ENCODE results near the gene RAB15. TPM values are rescaled to one million over a fixed set of nuclear protein-coding genes. Genes with fewer than 3 reads are reported as not detected.

RAB15 gene
- total RNA-seq, 1 experiment from 2014 or later: 3.3 TPM

GRCh38 chr14:64952598-64953309 is 19.4 kb downstream of the RAB15 start:
- POLR2A ChIA-PET: no interaction called here
- ATAC-seq: peak; percentile 76
- BruUV-seq (replicated peaks): no TSS peak

GRCh38 chr14:64951724-64952123 is 20.4 kb downstream of the RAB15 start:
- H3K9me3 ChIP-seq (ENCODE audit: control insufficient read depth in 1 of 2, insufficient read depth in 1 of 2, low read depth in 1 of 2, low read length in 2 of 2): no peaks in the 10 kb centered on the region
- no peak overlapping the region for H3K27ac ChIP-seq (ENCODE audit: low read depth, low read length)
- ChIA-PET RAD21 (ENCODE audit: low non-redundant PET in 1 of 2, low total read pairs in 2 of 2, uncharacterized antibody in 2 of 2, unreplicated experiment in 2 of 2) (no interaction called here), POLR2A (no interaction called here), CTCF (no interaction called here)
- DNase-seq (ENCODE audit: low read depth, low spot score) (no peak), ATAC-seq (no peak)
- TF ChIP-seq RAD21 (IDR thresholded peaks at IDR 0.05; ENCODE audit: low read depth) (no peak), SP1 (IDR thresholded peaks at IDR 0.05; ENCODE audit: low read depth) (no peak), SIN3A (IDR thresholded peaks at IDR 0.05; ENCODE audit: low read depth) (no peak), EGR1 (IDR thresholded peaks at IDR 0.05; ENCODE audit: low read depth) (no peak), FOSL1 (IDR thresholded peaks at IDR 0.05; ENCODE audit: low read depth) (no peak), ZFX (IDR thresholded peaks at IDR 0.05) (no peak), POLR2AphosphoS5 (IDR thresholded peaks at IDR 0.05; ENCODE audit: low read depth, low read length) (no peak), TCF7L2 (IDR thresholded peaks at IDR 0.05; ENCODE audit: borderline replicate concordance, extremely low read depth, insufficient read depth, insufficient read length) (no peak), JUND (IDR thresholded peaks at IDR 0.05) (no peak)
- TF ChIP-seq, protein P1, sequence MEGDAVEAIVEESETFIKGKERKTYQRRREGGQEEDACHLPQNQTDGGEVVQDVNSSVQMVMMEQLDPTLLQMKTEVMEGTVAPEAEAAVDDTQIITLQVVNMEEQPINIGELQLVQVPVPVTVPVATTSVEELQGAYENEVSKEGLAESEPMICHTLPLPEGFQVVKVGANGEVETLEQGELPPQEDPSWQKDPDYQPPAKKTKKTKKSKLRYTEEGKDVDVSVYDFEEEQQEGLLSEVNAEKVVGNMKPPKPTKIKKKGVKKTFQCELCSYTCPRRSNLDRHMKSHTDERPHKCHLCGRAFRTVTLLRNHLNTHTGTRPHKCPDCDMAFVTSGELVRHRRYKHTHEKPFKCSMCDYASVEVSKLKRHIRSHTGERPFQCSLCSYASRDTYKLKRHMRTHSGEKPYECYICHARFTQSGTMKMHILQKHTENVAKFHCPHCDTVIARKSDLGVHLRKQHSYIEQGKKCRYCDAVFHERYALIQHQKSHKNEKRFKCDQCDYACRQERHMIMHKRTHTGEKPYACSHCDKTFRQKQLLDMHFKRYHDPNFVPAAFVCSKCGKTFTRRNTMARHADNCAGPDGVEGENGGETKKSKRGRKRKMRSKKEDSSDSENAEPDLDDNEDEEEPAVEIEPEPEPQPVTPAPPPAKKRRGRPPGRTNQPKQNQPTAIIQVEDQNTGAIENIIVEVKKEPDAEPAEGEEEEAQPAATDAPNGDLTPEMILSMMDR (IDR thresholded peaks at IDR 0.05 in 2 of 3, conservative IDR thresholded peaks at IDR 0.05 in 1 of 3; ENCODE audit: borderline replicate concordance in 1 of 3, insufficient read depth in 1 of 3, low read depth in 2 of 3, low read length in 2 of 3): no peak
- TF ChIP-seq, protein P2, sequence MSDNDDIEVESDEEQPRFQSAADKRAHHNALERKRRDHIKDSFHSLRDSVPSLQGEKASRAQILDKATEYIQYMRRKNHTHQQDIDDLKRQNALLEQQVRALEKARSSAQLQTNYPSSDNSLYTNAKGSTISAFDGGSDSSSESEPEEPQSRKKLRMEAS (IDR thresholded peaks at IDR 0.05): no peak
- H3K9me2 ChIP-seq (ENCODE audit: insufficient read depth): no peaks in the 10 kb centered on the region
- no peak overlapping the region for H2AFZ ChIP-seq (ENCODE audit: low read depth, low read length, poor library complexity, severe bottlenecking)
- no peak overlapping the region for H3K4me3 ChIP-seq (replicated peaks in 1 of 2; ENCODE audit: low read depth in 1 of 2, low read length in 2 of 2)
- no peak overlapping the region for H3K9ac ChIP-seq (ENCODE audit: low read length)
- no peaks in the 10 kb centered on the region for H3K79me2 ChIP-seq (ENCODE audit: insufficient read depth, low read length)
- no TSS peak for BruUV-seq (replicated peaks)
- H3K27me3 ChIP-seq (ENCODE audit: insufficient read depth, low read length): no peaks in the 10 kb centered on the region
- intact Hi-C loops (cut with micrococcal nuclease): no loop called here
- H3K4me1 ChIP-seq (ENCODE audit: control insufficient read depth in 1 of 2, insufficient read depth in 2 of 2, low read length in 2 of 2): no peaks in the 10 kb centered on the region
- no peaks in the 10 kb centered on the region for H4K20me1 ChIP-seq (ENCODE audit: insufficient read depth)
- H3K36me3 ChIP-seq (ENCODE audit: control insufficient read depth in 1 of 2, insufficient read depth in 2 of 2, low read length in 2 of 2): no peaks in the 10 kb centered on the region
- H3K4me2 ChIP-seq (ENCODE audit: low read length): no peak overlapping the region

More at GRCh38 chr14:64952598-64953309, 19.4 kb downstream of the RAB15 start:
- no peaks in the 10 kb centered on the region for H3K9me3 ChIP-seq (ENCODE audit: control insufficient read depth in 1 of 2, insufficient read depth in 1 of 2, low read depth in 1 of 2, low read length in 2 of 2)
- intact Hi-C loops (cut with micrococcal nuclease): no loop called here
- H3K9me2 ChIP-seq (ENCODE audit: insufficient read depth): no peaks in the 10 kb centered on the region
- H4K20me1 ChIP-seq (ENCODE audit: insufficient read depth): no peaks in the 10 kb centered on the region
- CTCF ChIA-PET: interaction anchor here (1.1 to 1.2 kb wide), 2 partner anchors 9 kb away, joined by 3 read pairs; no protein-coding TSS in a partner anchor
- H3K4me2 ChIP-seq (ENCODE audit: low read length): no peak overlapping the region
- no peaks in the 10 kb centered on the region for H3K4me1 ChIP-seq (ENCODE audit: control insufficient read depth in 1 of 2, insufficient read depth in 2 of 2, low read length in 2 of 2)
- no peaks in the 10 kb centered on the region for H3K79me2 ChIP-seq (ENCODE audit: insufficient read depth, low read length)
- no peak overlapping the region for H3K4me3 ChIP-seq (replicated peaks in 1 of 2; ENCODE audit: low read depth in 1 of 2, low read length in 2 of 2)
- RAD21 ChIA-PET (ENCODE audit: low non-redundant PET in 1 of 2, low total read pairs in 2 of 2, uncharacterized antibody in 2 of 2, unreplicated experiment in 2 of 2): no interaction called here
- DNase-seq (ENCODE audit: low read depth, low spot score): no peak
- H3K27me3 ChIP-seq (ENCODE audit: insufficient read depth, low read length): no peaks in the 10 kb centered on the region
- TF ChIP-seq, protein P2 (IDR thresholded peaks at IDR 0.05): no peak
- TF ChIP-seq, protein P1 (IDR thresholded peaks at IDR 0.05 in 2 of 3, conservative IDR thresholded peaks at IDR 0.05 in 1 of 3; ENCODE audit: borderline replicate concordance in 1 of 3, insufficient read depth in 1 of 3, low read depth in 2 of 3, low read length in 2 of 3): peak in 2 of 3 experiments; percentile 12 to 17; a peak in 2 of 6 replicates
- H3K27ac ChIP-seq (ENCODE audit: low read depth, low read length): no peak overlapping the region
- H3K9ac ChIP-seq (ENCODE audit: low read length): no peak overlapping the region
- H2AFZ ChIP-seq (ENCODE audit: low read depth, low read length, poor library complexity, severe bottlenecking): no peak overlapping the region
- no peaks in the 10 kb centered on the region for H3K36me3 ChIP-seq (ENCODE audit: control insufficient read depth in 1 of 2, insufficient read depth in 2 of 2, low read length in 2 of 2)
